Measurements from ENCODE around the gene TNFSF13.

Gene TNFSF13

GRCh38 chr17:7563115-7563869 lies 4.7 kb downstream of the TNFSF13 start:
- TF ChIP-seq CTCF (conservative IDR thresholded peaks at IDR 0.05; ENCODE audit: low read length): no peak
- DNase-seq (ENCODE audit: low read depth): no peak
- H3K4me3 ChIP-seq (ENCODE audit: low read length): peak overlapping the region; percentile 77; the same call in 1 of the 2 replicates

GRCh38 chr17:7569571-7569970 lies 11.0 kb downstream of the TNFSF13 start:
- H3K4me3 ChIP-seq (ENCODE audit: low read length): no peak overlapping the region
- DNase-seq (ENCODE audit: low read depth): no peak
- TF ChIP-seq CTCF (conservative IDR thresholded peaks at IDR 0.05; ENCODE audit: low read length): no peak

- H3K4me3 ChIP-seq (ENCODE audit: low read length): no peak overlapping the region
- DNase-seq (ENCODE audit: low read depth): no peak
- TF ChIP-seq CTCF (conservative IDR thresholded peaks at IDR 0.05; ENCODE audit: low read length): no peak
Observed at GRCh38 chr17:7570351-7570750, 11.8 kb downstream of the TNFSF13 start.

GRCh38 chr17:7572338-7572587 lies 13.7 kb downstream of the TNFSF13 start:
- no peak for TF ChIP-seq CTCF (conservative IDR thresholded peaks at IDR 0.05; ENCODE audit: low read length)
- no peak for DNase-seq (ENCODE audit: low read depth)
- H3K4me3 ChIP-seq (ENCODE audit: low read length): peak overlapping the region; percentile 74

GRCh38 chr17:7572588-7573323 lies 14.2 kb downstream of the TNFSF13 start:
- no peak for TF ChIP-seq CTCF (conservative IDR thresholded peaks at IDR 0.05; ENCODE audit: low read length)
- peak; percentile 100 for DNase-seq (ENCODE audit: low read depth)
- H3K4me3 ChIP-seq (ENCODE audit: low read length): peak overlapping the region; percentile 97

- TF ChIP-seq CTCF (conservative IDR thresholded peaks at IDR 0.05; ENCODE audit: low read length): no peak
- DNase-seq (ENCODE audit: low read depth): peak; percentile 90
- peak overlapping the region; percentile 97 for H3K4me3 ChIP-seq (ENCODE audit: low read length)
Observed at GRCh38 chr17:7573324-7574080, 15.0 kb downstream of the TNFSF13 start.

All from AG10803 (cell line).